IMR-90 (cell line): ENCODE measurements around the gene BRIP1. TPM values are rescaled to one million over a fixed set of nuclear protein-coding genes. Genes with fewer than 3 reads are reported as not detected.

Experiments used
- ATAC-seq: fragments of 200-7000 bp; cut with Tn5 transposase; 2 replicates; pipeline ENCODE4 v1.9.1; 2020; ENCODE audit warnings: low read depth, mild to moderate bottlenecking, moderate library complexity
- BruUV-seq: library from RNA; stranded (reverse); fragments of 400-500 nt; replicated peaks from 2 replicates; lab custom pipeline; 2021; lab: Mats Ljungman, UMichigan
- CTCF ChIA-PET: fragments of 300-600 bp; formaldehyde crosslinking; extraction: SDS; loops from one replicate; lab custom pipeline; 2021; ENCODE audit warnings: antibody characterized with exemption; lab: Yijun Ruan, JAX
- POLR2A ChIA-PET: fragments of 300-600 bp; sonication (Branson Sonifier 250); formaldehyde crosslinking; loops from one replicate; lab custom pipeline; 2022; ENCODE audit warnings: antibody characterized with exemption; ENCODE audit not compliant: unreplicated experiment; lab: Charles Lee
- DNase-seq: peaks from one replicate; pipeline ENCODE4 v3.0.0; 2013
- H2AFZ ChIP-seq: replicated peaks from 2 replicates; pipeline ENCODE3; 2013; ENCODE audit warnings: low read length, mild to moderate bottlenecking; ENCODE audit not compliant: poor library complexity
- H2AK5ac ChIP-seq: 2 replicates; pipeline ENCODE4 v1.6.1; 2013; ENCODE audit warnings: low read depth, low read length, inconsistent platforms
- H2AK9ac ChIP-seq: replicated peaks from 2 replicates; pipeline ENCODE3; 2013; ENCODE audit warnings: mild to moderate bottlenecking, low read depth, low read length, moderate library complexity; ENCODE audit not compliant: poor library complexity
- H2BK120ac ChIP-seq: 2 replicates; pipeline ENCODE4 v1.6.1; 2013; ENCODE audit warnings: low read depth, low read length, inconsistent platforms
- H2BK15ac ChIP-seq: 3 replicates; pipeline ENCODE4 v1.6.1; 2013; ENCODE audit warnings: low read depth, low read length, inconsistent platforms
- H2BK20ac ChIP-seq: 2 replicates; pipeline ENCODE4 v1.6.1; 2013; ENCODE audit warnings: low read depth, mild to moderate bottlenecking, inconsistent platforms, low read length, moderate library complexity
- H2BK5ac ChIP-seq: 2 replicates; pipeline ENCODE4 v1.6.1; 2013; ENCODE audit warnings: mild to moderate bottlenecking, low read depth, low read length, inconsistent platforms; ENCODE audit not compliant: poor library complexity, severe bottlenecking
- H3K14ac ChIP-seq: replicated peaks from 2 replicates; pipeline ENCODE4 v1.6.1; 2013; ENCODE audit warnings: low read depth, low read length, inconsistent platforms
- H3K18ac ChIP-seq: 2 replicates; pipeline ENCODE4 v1.6.1; 2013; ENCODE audit warnings: low read depth, low read length, control low read depth
- H3K23ac ChIP-seq: 2 replicates; pipeline ENCODE4 v1.6.1; 2013; ENCODE audit warnings: low read depth, low read length, inconsistent platforms
- H3K27ac ChIP-seq: 2 replicates; pipeline ENCODE4 v1.5.1; 2013; ENCODE audit warnings: mild to moderate bottlenecking, control low read depth, low read length; ENCODE audit not compliant: insufficient read depth
- H3K27me3 ChIP-seq: 2 replicates; pipeline ENCODE4 v1.6.1; 2013; ENCODE audit warnings: low read length; ENCODE audit not compliant: control insufficient read depth, insufficient read depth
- H3K36me3 ChIP-seq: 2 replicates; pipeline ENCODE4 v1.6.1; 2013; ENCODE audit warnings: low read length, mixed read lengths; ENCODE audit not compliant: control insufficient read depth, insufficient read depth
- H3K4ac ChIP-seq: 2 replicates; pipeline ENCODE4 v1.6.1; 2013; ENCODE audit warnings: low read depth, low read length, inconsistent platforms
- H3K4me1 ChIP-seq: 2 replicates; pipeline ENCODE4 v1.6.1; 2013; ENCODE audit warnings: low read length, mixed read lengths; ENCODE audit not compliant: control insufficient read depth, insufficient read depth
- H3K4me2 ChIP-seq: 2 replicates; pipeline ENCODE4 v1.6.1; 2013; ENCODE audit warnings: low read depth, mild to moderate bottlenecking, control low read depth, low read length, moderate library complexity
- H3K4me3 ChIP-seq: 2 replicates; pipeline ENCODE4 v1.5.1; 2013; ENCODE audit warnings: low read depth, mild to moderate bottlenecking, control low read depth, low read length, moderate library complexity; ENCODE audit not compliant: insufficient read depth
- H3K56ac ChIP-seq: 2 replicates; pipeline ENCODE4 v1.6.1; 2013; ENCODE audit warnings: low read length, inconsistent platforms; ENCODE audit not compliant: insufficient read depth; ENCODE audit errors: extremely low read depth
- H3K79me1 ChIP-seq, 2 experiments: 2 replicates each; pipeline ENCODE4 v1.6.1; 2013; ENCODE audit warnings: low read length in 2 of 2, inconsistent platforms in 1 of 2, low read depth in 1 of 2
- H3K9ac ChIP-seq: 2 replicates; pipeline ENCODE4 v1.6.1; 2013; ENCODE audit warnings: low read depth, low read length, control low read depth
- H3K9me1 ChIP-seq: 2 replicates; pipeline ENCODE4 v1.6.1; 2013; ENCODE audit warnings: low read length, inconsistent platforms; ENCODE audit not compliant: insufficient read depth
- H3K9me3 ChIP-seq: 2 replicates; pipeline ENCODE4 v1.6.1; 2013; ENCODE audit warnings: low read length; ENCODE audit not compliant: control insufficient read depth, insufficient read depth
- H4K20me1 ChIP-seq: 2 replicates; pipeline ENCODE4 v1.6.1; 2013; ENCODE audit warnings: low read length, inconsistent platforms; ENCODE audit not compliant: insufficient read depth
- H4K5ac ChIP-seq: 2 replicates; pipeline ENCODE4 v1.6.1; 2013; ENCODE audit warnings: mild to moderate bottlenecking, low read depth, low read length, control low read depth
- H4K8ac ChIP-seq, 2 experiments: 2 replicates each; pipeline ENCODE4 v1.6.1; 2013; ENCODE audit warnings: low read depth in 2 of 2, low read length in 2 of 2, control low read depth in 1 of 2, inconsistent platforms in 1 of 2
- H4K91ac ChIP-seq: 2 replicates; pipeline ENCODE4 v1.6.1; 2013; ENCODE audit warnings: low read depth, low read length, inconsistent platforms; ENCODE audit not compliant: insufficient read depth
- BHLHE40 ChIP-seq: fragments of 150-350 bp; IDR thresholded peaks from 2 replicates; pipeline ENCODE4 v1.6.1; 2016; ENCODE audit warnings: mild to moderate bottlenecking, low read depth, low read length
- CHD1 ChIP-seq: IDR thresholded peaks from 2 replicates; pipeline ENCODE4 v1.6.1; 2012; ENCODE audit warnings: low read depth, low read length, improper control_type of control experiment
- ELK1 ChIP-seq: fragments of 150-350 bp; IDR thresholded peaks from 2 replicates; pipeline ENCODE4 v1.6.1; 2016; ENCODE audit warnings: low read depth, mild to moderate bottlenecking, low read length, moderate library complexity, borderline replicate concordance
- NFE2L2 ChIP-seq: fragments of 150-350 bp; IDR thresholded peaks from 2 replicates; pipeline ENCODE4 v1.6.1; 2016; ENCODE audit warnings: low read depth, mild to moderate bottlenecking, low read length
- POLR2A ChIP-seq: IDR thresholded peaks from 2 replicates; pipeline ENCODE4 v1.6.1; 2012; ENCODE audit warnings: mild to moderate bottlenecking, low read depth, low read length
- RAD21 ChIP-seq: IDR thresholded peaks from 2 replicates; pipeline ENCODE4 v1.6.1; 2012; ENCODE audit warnings: low read length, improper control_type of control experiment
- RCOR1 ChIP-seq: IDR thresholded peaks from 2 replicates; pipeline ENCODE4 v1.6.1; 2012; ENCODE audit warnings: mild to moderate bottlenecking, low read length, improper control_type of control experiment; ENCODE audit not compliant: insufficient replicate concordance
- RFX5 ChIP-seq: IDR thresholded peaks from 2 replicates; pipeline ENCODE4 v1.8.0; 2012; ENCODE audit warnings: low read depth, mild to moderate bottlenecking, low read length, moderate library complexity
- WGBS, 2 experiments: methylation state at CpG; one replicate each; pipeline versions ENCODE4 v1.1.5 to v1.1.7; 2013; ENCODE audit warnings: missing lambda C conversion rate in 2 of 2; ENCODE audit not compliant: insufficient read length in 1 of 2; ENCODE audit errors: extremely low coverage in 2 of 2; 5-methylcytosine and 5-hydroxymethylcytosine counted together
- dilution Hi-C: fragments of 300-500 bp; cut with HindIII; formaldehyde crosslinking; loops from one replicate; pipeline ENCODE4 v1.14.3; 2018; ENCODE audit warnings: low sequenced_read_pairs; ENCODE audit not compliant: unreplicated experiment
- in situ Hi-C: fragments of 300-500 bp; cut with MboI; formaldehyde crosslinking; loops from 3 replicates; pipeline ENCODE4 v1.14.3; 2019; ENCODE audit warnings: low sequenced_read_pairs, inconsistent platforms, mixed read lengths
- intact Hi-C: fragments of 100-400 bp; cut with micrococcal nuclease; formaldehyde crosslinking; loops from 2 replicates; pipeline ENCODE4 v1.10.0; 2022
- polyA plus RNA-seq, 3 experiments: library from polyadenylated mRNA; depleted of rRNA; stranded (reverse); fragments of >200 nt; gene quantifications; 2 replicates each; pipeline ENCODE4 v1.2.3, GENCODE V29; 2012; ENCODE audit warnings: low replicate concordance in 1 of 3
- total RNA-seq: library from RNA; depleted of rRNA; stranded (reverse); fragments of >200 nt; gene quantifications from 2 replicates; pipeline ENCODE4 v1.2.3, GENCODE V29; 2012

The BRIP1 gene
- total and polyA plus RNA-seq, 2 of the 4 experiments (the other 2 are of a cell fraction), result 6.1 to 19.7 TPM

GRCh38 chr17:61753696-61754095 lies 109.6 kb downstream of the BRIP1 start:
- no peak overlapping the region for H2BK5ac ChIP-seq
- ATAC-seq (no peak), DNase-seq (no peak)
- H3K4me3 ChIP-seq, result no peak overlapping the region
- no peak overlapping the region; the same call in 1 of the 2 replicates for H4K5ac ChIP-seq
- no peaks in the 10 kb centered on the region for H3K9me1 ChIP-seq
- H2AFZ ChIP-seq, result no peak overlapping the region
- H3K36me3 ChIP-seq, result peaks cover 3% of the 10 kb centered on the region; the same call in 1 of the 2 replicates
- no CpG with 5 or more reads among the region's 1 CpG for WGBS, 2 experiments
- H4K8ac ChIP-seq, result no peak overlapping the region
- dilution Hi-C loops, result no loop called here
- peaks cover 0 to 7% of the 10 kb centered on the region in 2 experiments; a peak in 2 of 4 replicates for H3K79me1 ChIP-seq
- no peak overlapping the region for H3K4ac ChIP-seq
- H3K27ac ChIP-seq, result no peak overlapping the region
- H4K20me1 ChIP-seq, result no peaks in the 10 kb centered on the region
- in situ Hi-C loops, result no loop called here
- no TSS peak for BruUV-seq
- no peak overlapping the region for H2BK20ac ChIP-seq
- H2BK15ac ChIP-seq, result no peak overlapping the region
- H2BK120ac ChIP-seq, result no peak overlapping the region
- no peaks in the 10 kb centered on the region for H3K9me3 ChIP-seq
- H2AK5ac ChIP-seq, result no peak overlapping the region
- POLR2A ChIA-PET, result no interaction called here
- no peak overlapping the region for H4K91ac ChIP-seq
- H3K4me2 ChIP-seq, result no peak overlapping the region
- H3K14ac ChIP-seq, result no peak overlapping the region
- intact Hi-C loops, result no loop called here
- H3K27me3 ChIP-seq, result no peaks in the 10 kb centered on the region
- no peak overlapping the region for H3K9ac ChIP-seq
- H2AK9ac ChIP-seq, result no peak overlapping the region
- H3K56ac ChIP-seq, result no peak overlapping the region
- CTCF ChIA-PET, result no interaction called here
- H3K23ac ChIP-seq, result no peak overlapping the region
- TF ChIP-seq NFE2L2 (no peak), RAD21 (no peak), POLR2A (no peak), RFX5 (no peak), RCOR1 (no peak), CHD1 (no peak), ELK1 (no peak), BHLHE40 (no peak)
- no peak overlapping the region; the same call in 1 of the 2 replicates for H3K18ac ChIP-seq
- H3K4me1 ChIP-seq, result no peaks in the 10 kb centered on the region
